ENCODE results near the gene TTC7B.

The TTC7B gene

GRCh38 chr14:90722590-90722989 lies 93.6 kb downstream of the TTC7B start:
- DNase-seq (ENCODE audit: low read depth) = no peak
- in situ Hi-C loops (cut with HindIII; ENCODE audit: low sequenced_read_pairs) = no loop called here
- H3K4me3 ChIP-seq (ENCODE audit: low read depth, low read length) = no peak overlapping the region

GRCh38 chr14:90721619-90722305 lies 94.5 kb downstream of the TTC7B start:
- no peak overlapping the region for H3K4me3 ChIP-seq (ENCODE audit: low read depth, low read length)
- in situ Hi-C loops (cut with HindIII; ENCODE audit: low sequenced_read_pairs) = no loop called here
- DNase-seq (ENCODE audit: low read depth) = no peak
- TF ChIP-seq CTCF (IDR thresholded peaks at IDR 0.05; ENCODE audit: low read depth, low read length, missing control alignments) = no peak

More at GRCh38 chr14:90722590-90722989, 93.6 kb downstream of the TTC7B start:
- TF ChIP-seq CTCF (IDR thresholded peaks at IDR 0.05; ENCODE audit: low read depth, low read length, missing control alignments) = no peak

DNA sequence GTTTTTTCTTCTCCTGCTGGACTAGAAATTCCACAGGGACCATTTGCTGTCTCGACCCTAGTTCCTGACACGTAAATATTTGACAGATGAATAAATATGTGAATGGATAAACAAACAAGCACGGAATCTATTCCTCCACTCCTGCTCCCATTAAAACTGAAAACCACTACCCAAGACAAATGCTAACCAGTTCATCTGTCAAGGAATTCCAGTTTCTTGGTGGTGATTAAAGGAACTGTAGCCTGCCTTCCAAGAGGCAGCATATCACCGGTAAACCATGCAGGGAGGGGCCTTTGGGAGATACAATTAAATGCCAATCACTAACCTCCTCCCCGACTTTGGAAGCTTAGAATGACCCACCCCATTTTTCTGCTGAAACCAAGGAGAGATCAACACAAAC lies 95.4 kb downstream of the TTC7B start:
- in situ Hi-C loops (cut with HindIII; ENCODE audit: low sequenced_read_pairs) = no loop called here
- no peak for TF ChIP-seq CTCF (IDR thresholded peaks at IDR 0.05; ENCODE audit: low read depth, low read length, missing control alignments)
- DNase-seq (ENCODE audit: low read depth) = no peak
- no peak overlapping the region for H3K4me3 ChIP-seq (ENCODE audit: low read depth, low read length)

- no peak for TF ChIP-seq CTCF (IDR thresholded peaks at IDR 0.05; ENCODE audit: low read depth, low read length, missing control alignments)
- in situ Hi-C loops (cut with HindIII; ENCODE audit: low sequenced_read_pairs) = no loop called here
- no peak for DNase-seq (ENCODE audit: low read depth)
- H3K4me3 ChIP-seq (ENCODE audit: low read depth, low read length) = no peak overlapping the region
These were observed 95.9 kb downstream of the TTC7B start for GRCh38 chr14:90720336-90720735.

DNA sequence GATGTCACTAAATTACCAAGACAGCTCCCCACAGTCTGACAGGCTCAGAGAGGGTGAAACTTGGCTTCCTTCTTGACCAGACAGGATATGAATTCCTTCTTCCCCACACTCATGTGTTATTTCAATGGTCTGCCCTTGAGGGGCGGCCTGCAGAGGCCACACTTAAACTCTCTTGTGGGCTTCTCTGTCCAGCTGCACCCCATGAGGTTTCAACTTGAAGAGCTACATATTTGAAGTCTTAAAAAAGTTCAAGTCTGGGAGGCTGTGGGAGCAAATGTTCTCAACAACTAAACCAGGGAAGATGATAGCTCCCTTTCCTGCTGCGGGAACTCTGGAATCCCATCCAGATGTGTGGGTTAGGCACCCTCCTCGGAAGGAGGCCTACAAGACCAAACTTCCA lies 98.3 kb downstream of the TTC7B start:
- TF ChIP-seq CTCF (IDR thresholded peaks at IDR 0.05; ENCODE audit: low read depth, low read length, missing control alignments) = no peak
- peak; percentile 73 for DNase-seq (ENCODE audit: low read depth)
- in situ Hi-C loops (cut with HindIII; ENCODE audit: low sequenced_read_pairs) = no loop called here
- H3K4me3 ChIP-seq (ENCODE audit: low read depth, low read length) = no peak overlapping the region

DNA sequence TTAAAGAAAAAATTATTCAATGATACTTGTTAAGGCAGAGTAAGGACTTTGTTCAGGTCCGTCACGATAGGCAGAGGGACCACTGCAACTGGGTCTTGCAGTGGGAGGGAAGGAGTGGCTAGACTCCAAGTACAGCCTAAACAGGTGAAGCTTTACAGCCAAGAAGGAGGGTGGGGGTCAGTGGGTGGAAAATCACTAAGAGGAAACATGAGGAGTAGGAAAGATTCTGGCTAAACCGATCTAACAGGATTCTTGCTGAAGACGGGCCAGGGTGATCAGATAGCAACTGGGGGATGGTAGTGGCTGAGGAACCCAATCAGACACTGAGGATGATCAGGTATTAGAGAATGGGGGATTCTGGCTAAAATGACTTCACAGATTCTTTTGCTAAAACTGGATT lies 100.2 kb downstream of the TTC7B start:
- in situ Hi-C loops (cut with HindIII; ENCODE audit: low sequenced_read_pairs) = no loop called here
- no peak overlapping the region for H3K4me3 ChIP-seq (ENCODE audit: low read depth, low read length)
- no peak for TF ChIP-seq CTCF (IDR thresholded peaks at IDR 0.05; ENCODE audit: low read depth, low read length, missing control alignments)
- DNase-seq (ENCODE audit: low read depth) = no peak
